ENCODE data around the gene ATG2B.

DNA sequence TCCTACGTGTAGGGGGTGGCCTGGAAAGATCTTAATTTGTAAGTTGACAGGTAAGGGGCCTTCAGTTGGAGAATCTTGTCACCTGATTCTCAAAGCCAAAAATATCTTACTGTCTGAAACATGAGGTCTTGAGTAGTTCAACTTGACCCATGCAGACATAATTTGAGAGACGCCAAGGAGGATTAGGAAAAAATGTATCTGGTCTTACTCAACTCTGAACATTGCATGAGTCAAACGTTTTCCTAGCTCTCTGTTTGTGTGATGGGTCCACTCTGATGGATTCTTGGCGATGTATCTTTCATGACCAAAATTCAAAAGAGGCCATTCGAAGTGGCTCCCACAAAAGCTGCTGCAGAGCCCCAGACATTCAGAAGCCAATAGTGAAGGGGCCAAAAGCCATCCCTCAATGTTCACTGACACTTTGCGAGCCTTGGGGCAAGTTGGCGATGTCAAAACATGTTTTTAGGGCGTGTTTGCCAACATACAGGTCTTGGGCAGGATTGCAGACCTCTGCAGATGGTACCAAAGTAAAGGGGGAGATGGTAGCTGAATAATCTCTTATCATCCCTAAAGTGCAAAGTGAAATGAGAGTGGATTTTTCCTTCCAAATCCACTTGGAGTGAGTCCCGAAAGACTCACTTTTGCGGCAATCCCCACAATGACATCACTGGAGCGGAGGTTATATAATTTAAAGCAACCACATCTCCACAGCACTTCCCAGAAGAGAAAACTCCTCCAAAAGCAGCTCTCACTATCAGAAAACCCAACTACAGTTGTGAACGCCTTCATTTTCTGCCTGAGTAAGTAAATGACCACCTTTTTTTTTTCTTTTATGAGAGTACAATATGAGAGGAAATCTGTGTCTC lies 107.4 kb downstream of the ATG2B start, which contains the start of gene BDKRB1:
- TF ChIP-seq YY1 (tag by site-specific recombination; IDR thresholded peaks at IDR 0.05) (no peak), ZNF701 (tag by site-specific recombination; IDR thresholded peaks at IDR 0.05) (no peak), ZNF747 (tag by site-specific recombination; IDR thresholded peaks at IDR 0.05) (no peak), ZNF529 (tag by site-specific recombination; IDR thresholded peaks at IDR 0.05; ENCODE audit: insufficient replicate concordance) (no peak), ZNF473 (tag by site-specific recombination; IDR thresholded peaks at IDR 0.05) (no peak), ZNF138 (tag by site-specific recombination; IDR thresholded peaks at IDR 0.05; ENCODE audit: borderline replicate concordance) (no peak), ZNF16 (tag by site-specific recombination; IDR thresholded peaks at IDR 0.05; ENCODE audit: low read depth) (no peak)
- TF ChIP-seq, protein P1, sequence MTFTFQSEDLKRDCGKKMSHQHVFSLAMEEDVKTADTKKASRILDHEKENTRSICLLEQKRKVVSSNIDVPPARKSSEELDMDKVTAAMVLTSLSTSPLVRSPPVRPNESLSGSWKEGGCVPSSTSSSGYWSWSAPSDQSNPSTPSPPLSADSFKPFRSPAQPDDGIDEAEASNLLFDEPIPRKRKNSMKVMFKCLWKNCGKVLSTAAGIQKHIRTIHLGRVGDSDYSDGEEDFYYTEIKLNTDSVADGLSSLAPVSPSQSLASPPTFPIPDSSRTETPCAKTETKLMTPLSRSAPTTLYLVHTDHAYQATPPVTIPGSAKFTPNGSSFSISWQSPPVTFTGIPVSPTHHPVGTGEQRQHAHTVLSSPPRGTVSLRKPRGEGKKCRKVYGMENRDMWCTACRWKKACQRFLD (tag by site-specific recombination; IDR thresholded peaks at IDR 0.05): no peak
- TF ChIP-seq, protein P2, sequence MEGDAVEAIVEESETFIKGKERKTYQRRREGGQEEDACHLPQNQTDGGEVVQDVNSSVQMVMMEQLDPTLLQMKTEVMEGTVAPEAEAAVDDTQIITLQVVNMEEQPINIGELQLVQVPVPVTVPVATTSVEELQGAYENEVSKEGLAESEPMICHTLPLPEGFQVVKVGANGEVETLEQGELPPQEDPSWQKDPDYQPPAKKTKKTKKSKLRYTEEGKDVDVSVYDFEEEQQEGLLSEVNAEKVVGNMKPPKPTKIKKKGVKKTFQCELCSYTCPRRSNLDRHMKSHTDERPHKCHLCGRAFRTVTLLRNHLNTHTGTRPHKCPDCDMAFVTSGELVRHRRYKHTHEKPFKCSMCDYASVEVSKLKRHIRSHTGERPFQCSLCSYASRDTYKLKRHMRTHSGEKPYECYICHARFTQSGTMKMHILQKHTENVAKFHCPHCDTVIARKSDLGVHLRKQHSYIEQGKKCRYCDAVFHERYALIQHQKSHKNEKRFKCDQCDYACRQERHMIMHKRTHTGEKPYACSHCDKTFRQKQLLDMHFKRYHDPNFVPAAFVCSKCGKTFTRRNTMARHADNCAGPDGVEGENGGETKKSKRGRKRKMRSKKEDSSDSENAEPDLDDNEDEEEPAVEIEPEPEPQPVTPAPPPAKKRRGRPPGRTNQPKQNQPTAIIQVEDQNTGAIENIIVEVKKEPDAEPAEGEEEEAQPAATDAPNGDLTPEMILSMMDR (tag by site-specific recombination; IDR thresholded peaks at IDR 0.05): no peak
- TF ChIP-seq, protein P3, sequence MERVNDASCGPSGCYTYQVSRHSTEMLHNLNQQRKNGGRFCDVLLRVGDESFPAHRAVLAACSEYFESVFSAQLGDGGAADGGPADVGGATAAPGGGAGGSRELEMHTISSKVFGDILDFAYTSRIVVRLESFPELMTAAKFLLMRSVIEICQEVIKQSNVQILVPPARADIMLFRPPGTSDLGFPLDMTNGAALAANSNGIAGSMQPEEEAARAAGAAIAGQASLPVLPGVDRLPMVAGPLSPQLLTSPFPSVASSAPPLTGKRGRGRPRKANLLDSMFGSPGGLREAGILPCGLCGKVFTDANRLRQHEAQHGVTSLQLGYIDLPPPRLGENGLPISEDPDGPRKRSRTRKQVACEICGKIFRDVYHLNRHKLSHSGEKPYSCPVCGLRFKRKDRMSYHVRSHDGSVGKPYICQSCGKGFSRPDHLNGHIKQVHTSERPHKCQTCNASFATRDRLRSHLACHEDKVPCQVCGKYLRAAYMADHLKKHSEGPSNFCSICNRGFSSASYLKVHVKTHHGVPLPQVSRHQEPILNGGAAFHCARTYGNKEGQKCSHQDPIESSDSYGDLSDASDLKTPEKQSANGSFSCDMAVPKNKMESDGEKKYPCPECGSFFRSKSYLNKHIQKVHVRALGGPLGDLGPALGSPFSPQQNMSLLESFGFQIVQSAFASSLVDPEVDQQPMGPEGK (tag by site-specific recombination; IDR thresholded peaks at IDR 0.05): no peak
- TF ChIP-seq, protein P4, sequence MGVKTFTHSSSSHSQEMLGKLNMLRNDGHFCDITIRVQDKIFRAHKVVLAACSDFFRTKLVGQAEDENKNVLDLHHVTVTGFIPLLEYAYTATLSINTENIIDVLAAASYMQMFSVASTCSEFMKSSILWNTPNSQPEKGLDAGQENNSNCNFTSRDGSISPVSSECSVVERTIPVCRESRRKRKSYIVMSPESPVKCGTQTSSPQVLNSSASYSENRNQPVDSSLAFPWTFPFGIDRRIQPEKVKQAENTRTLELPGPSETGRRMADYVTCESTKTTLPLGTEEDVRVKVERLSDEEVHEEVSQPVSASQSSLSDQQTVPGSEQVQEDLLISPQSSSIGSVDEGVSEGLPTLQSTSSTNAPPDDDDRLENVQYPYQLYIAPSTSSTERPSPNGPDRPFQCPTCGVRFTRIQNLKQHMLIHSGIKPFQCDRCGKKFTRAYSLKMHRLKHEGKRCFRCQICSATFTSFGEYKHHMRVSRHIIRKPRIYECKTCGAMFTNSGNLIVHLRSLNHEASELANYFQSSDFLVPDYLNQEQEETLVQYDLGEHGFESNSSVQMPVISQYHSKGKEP (tag by site-specific recombination; IDR thresholded peaks at IDR 0.05): no peak
- TF ChIP-seq, protein P5, sequence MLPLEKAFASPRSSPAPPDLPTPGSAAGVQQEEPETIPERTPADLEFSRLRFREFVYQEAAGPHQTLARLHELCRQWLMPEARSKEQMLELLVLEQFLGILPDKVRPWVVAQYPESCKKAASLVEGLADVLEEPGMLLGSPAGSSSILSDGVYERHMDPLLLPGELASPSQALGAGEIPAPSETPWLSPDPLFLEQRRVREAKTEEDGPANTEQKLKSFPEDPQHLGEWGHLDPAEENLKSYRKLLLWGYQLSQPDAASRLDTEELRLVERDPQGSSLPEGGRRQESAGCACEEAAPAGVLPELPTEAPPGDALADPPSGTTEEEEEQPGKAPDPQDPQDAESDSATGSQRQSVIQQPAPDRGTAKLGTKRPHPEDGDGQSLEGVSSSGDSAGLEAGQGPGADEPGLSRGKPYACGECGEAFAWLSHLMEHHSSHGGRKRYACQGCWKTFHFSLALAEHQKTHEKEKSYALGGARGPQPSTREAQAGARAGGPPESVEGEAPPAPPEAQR (tag by site-specific recombination; IDR thresholded peaks at IDR 0.05): no peak

Data from HEK293 (cell line).